Endodermal cell (in vitro differentiated cells): ENCODE measurements around the gene TEX36. TPM values are rescaled to one million over a fixed set of nuclear protein-coding genes. Genes with fewer than 3 reads are reported as not detected.
"Not testable (repeated sequence)": the region's sequence is repeated elsewhere in the genome, so short reads cannot be mapped to it uniquely, and the experiment has no call there.

Experiments
- DNase-seq: peaks from one replicate; pipeline ENCODE4 v3.0.0-alpha.2; 2017
- H3K27ac ChIP-seq: 2 replicates; pipeline ENCODE4 v1.5.1; 2013; ENCODE audit warnings: mild to moderate bottlenecking, low read depth, low read length, moderate library complexity
- H3K27me3 ChIP-seq: 2 replicates; pipeline ENCODE4 v1.6.1; 2013; ENCODE audit warnings: mild to moderate bottlenecking, low read length, moderate library complexity; ENCODE audit not compliant: insufficient read depth, control insufficient read depth, poor library complexity, severe bottlenecking
- H3K36me3 ChIP-seq: 2 replicates; pipeline ENCODE4 v1.7.0; 2013; ENCODE audit warnings: mild to moderate bottlenecking, low read length, moderate library complexity; ENCODE audit not compliant: control insufficient read depth, insufficient read depth
- H3K4me1 ChIP-seq: one replicate; pipeline ENCODE4 v1.7.0; 2013; ENCODE audit warnings: low read length; ENCODE audit not compliant: control insufficient read depth, insufficient read depth
- H3K4me3 ChIP-seq: 2 replicates; pipeline ENCODE4 v1.5.1; 2013; ENCODE audit warnings: mild to moderate bottlenecking, low read length, moderate library complexity
- H3K9ac ChIP-seq: 2 replicates; pipeline ENCODE4 v1.6.1; 2013; ENCODE audit warnings: mild to moderate bottlenecking, low read length, moderate library complexity; ENCODE audit not compliant: poor library complexity, severe bottlenecking; ENCODE audit errors: extremely low read depth
- H3K9me3 ChIP-seq: 2 replicates; pipeline ENCODE4 v1.6.1; 2013; ENCODE audit warnings: mild to moderate bottlenecking, low read length, moderate library complexity; ENCODE audit not compliant: control insufficient read depth
- H3K27ac Mint-ChIP-seq: 2 replicates; pipeline ENCODE4 v1.8.0; 2020; ENCODE audit warnings: mixed read lengths
- H3K27me3 Mint-ChIP-seq: 2 replicates; pipeline ENCODE4 v1.8.0; 2021; ENCODE audit warnings: mild to moderate bottlenecking, mixed read lengths; ENCODE audit not compliant: insufficient read depth
- H3K36me3 Mint-ChIP-seq: 2 replicates; pipeline ENCODE4 v1.8.0; 2020; ENCODE audit warnings: low read depth, mixed read lengths
- H3K4me1 Mint-ChIP-seq: 2 replicates; pipeline ENCODE4 v1.8.0; 2020; ENCODE audit warnings: mixed read lengths
- H3K4me3 Mint-ChIP-seq: 2 replicates; pipeline ENCODE4 v1.8.0; 2020; ENCODE audit warnings: mild to moderate bottlenecking, moderate library complexity, mixed read lengths
- H3K9me3 Mint-ChIP-seq: 2 replicates; pipeline ENCODE4 v1.8.0; 2020; ENCODE audit warnings: mild to moderate bottlenecking, mixed read lengths
- WGBS, 2 experiments: methylation state at CpG; one replicate each; pipeline versions ENCODE4 v1.1.5 to v1.1.7; 2013; ENCODE audit warnings: missing lambda C conversion rate in 2 of 2, mixed read lengths in 1 of 2; ENCODE audit not compliant: insufficient coverage in 1 of 2, insufficient read length in 1 of 2; 5-methylcytosine and 5-hydroxymethylcytosine counted together
- total RNA-seq, 2 donors: library from RNA; stranded (reverse); fragmentation: NEBNext Ultra II Directional in 1 of 2; extraction: Animal tissue kit (Norgen Biotek cat#: 25700) in 1 of 2; gene quantifications; 2 replicates in 1 of 2; 3 replicates in 1 of 2; pipeline ENCODE4 v1.2.1, GENCODE V29; 2021
- TF ChIP-seq, protein P1 (sequence below): fragments of 200-600 bp; sonication (generic); conservative IDR thresholded peaks from 2 replicates; pipeline ENCODE4 v1.5.0; 2021; ENCODE audit warnings: antibody characterized with exemption, mild to moderate bottlenecking

The TEX36 gene
- total RNA-seq, 2 donors from 2014 or later, result not detected

DNA sequence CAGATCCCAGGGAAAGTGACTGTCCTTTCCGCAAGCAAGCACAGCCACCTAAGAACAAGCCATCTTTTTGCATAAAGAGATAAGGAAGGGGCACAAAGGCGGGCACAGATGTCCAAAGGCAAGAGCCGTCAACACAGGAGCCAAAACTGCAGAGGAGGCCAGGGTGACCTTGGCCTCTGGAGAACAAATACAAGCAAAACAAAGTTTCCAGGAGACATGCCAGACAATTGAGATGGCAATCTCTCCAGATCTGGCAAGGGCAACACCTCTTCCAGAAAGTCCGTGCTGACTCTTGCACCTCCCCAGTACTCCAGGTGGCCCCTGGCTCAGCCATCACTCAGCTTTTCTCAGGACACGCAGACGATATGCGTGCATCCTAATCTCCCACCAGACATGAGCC, 58.2 kb downstream of the TEX36 start:
- H3K36me3 ChIP-seq, result no peaks in the 10 kb centered on the region
- Mint-ChIP-seq H3K4me1 (peaks cover 12% of the 10 kb centered on the region), H3K9me3 (peaks cover 4% of the 10 kb centered on the region), H3K36me3 (no peaks in the 10 kb centered on the region), H3K27me3 (peaks cover 5% of the 10 kb centered on the region), H3K4me3 (no peak overlapping the region), H3K27ac (no peak overlapping the region)
- DNase-seq, result no peak
- no peaks in the 10 kb centered on the region for H3K27me3 ChIP-seq
- TF ChIP-seq, protein P1, sequence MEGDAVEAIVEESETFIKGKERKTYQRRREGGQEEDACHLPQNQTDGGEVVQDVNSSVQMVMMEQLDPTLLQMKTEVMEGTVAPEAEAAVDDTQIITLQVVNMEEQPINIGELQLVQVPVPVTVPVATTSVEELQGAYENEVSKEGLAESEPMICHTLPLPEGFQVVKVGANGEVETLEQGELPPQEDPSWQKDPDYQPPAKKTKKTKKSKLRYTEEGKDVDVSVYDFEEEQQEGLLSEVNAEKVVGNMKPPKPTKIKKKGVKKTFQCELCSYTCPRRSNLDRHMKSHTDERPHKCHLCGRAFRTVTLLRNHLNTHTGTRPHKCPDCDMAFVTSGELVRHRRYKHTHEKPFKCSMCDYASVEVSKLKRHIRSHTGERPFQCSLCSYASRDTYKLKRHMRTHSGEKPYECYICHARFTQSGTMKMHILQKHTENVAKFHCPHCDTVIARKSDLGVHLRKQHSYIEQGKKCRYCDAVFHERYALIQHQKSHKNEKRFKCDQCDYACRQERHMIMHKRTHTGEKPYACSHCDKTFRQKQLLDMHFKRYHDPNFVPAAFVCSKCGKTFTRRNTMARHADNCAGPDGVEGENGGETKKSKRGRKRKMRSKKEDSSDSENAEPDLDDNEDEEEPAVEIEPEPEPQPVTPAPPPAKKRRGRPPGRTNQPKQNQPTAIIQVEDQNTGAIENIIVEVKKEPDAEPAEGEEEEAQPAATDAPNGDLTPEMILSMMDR, result no peak
- WGBS, 2 experiments, result 87 to 94% methylated on average over 4 to 7 of the region's 7 CpGs
- H3K4me3 ChIP-seq, result no peak overlapping the region
- no peak overlapping the region for H3K9ac ChIP-seq
- peaks cover 5% of the 10 kb centered on the region for H3K4me1 ChIP-seq
- no peak overlapping the region for H3K27ac ChIP-seq
- no peaks in the 10 kb centered on the region for H3K9me3 ChIP-seq

DNA sequence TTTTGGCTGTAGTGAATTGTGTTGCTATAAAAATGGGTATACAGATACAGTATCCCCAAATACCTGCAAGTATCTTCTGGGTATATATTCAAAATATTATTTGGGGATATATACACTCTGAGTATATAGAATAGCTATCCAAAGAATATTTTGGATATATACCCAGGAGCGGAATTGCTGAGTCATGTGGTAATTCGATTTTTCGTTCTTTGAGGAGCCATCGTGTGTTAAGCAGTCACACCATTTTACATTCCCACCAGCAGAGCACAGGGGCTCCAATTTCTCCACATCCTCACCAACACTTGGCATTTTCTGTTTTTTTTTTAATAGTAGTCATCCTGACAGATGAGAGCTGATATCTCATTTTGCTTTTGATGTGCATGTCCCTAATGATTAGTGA, 61.9 kb downstream of the TEX36 start:
- no peaks in the 10 kb centered on the region for H3K9me3 ChIP-seq
- H3K9ac ChIP-seq, result no peak overlapping the region
- Mint-ChIP-seq H3K27me3 (peaks cover 5% of the 10 kb centered on the region), H3K36me3 (no peaks in the 10 kb centered on the region), H3K4me1 (no peaks in the 10 kb centered on the region), H3K9me3 (peaks cover 4% of the 10 kb centered on the region), H3K4me3 (no peak overlapping the region), H3K27ac (no peak overlapping the region)
- no peak overlapping the region for H3K4me3 ChIP-seq
- TF ChIP-seq, protein P1, result no peak
- WGBS, 2 experiments, result 94 to 100% methylated on average over 1 to 4 of the region's 4 CpGs
- DNase-seq, result no peak
- no peaks in the 10 kb centered on the region for H3K36me3 ChIP-seq
- no peaks in the 10 kb centered on the region for H3K27me3 ChIP-seq
- no peaks in the 10 kb centered on the region for H3K4me1 ChIP-seq
- no peak overlapping the region for H3K27ac ChIP-seq

DNA sequence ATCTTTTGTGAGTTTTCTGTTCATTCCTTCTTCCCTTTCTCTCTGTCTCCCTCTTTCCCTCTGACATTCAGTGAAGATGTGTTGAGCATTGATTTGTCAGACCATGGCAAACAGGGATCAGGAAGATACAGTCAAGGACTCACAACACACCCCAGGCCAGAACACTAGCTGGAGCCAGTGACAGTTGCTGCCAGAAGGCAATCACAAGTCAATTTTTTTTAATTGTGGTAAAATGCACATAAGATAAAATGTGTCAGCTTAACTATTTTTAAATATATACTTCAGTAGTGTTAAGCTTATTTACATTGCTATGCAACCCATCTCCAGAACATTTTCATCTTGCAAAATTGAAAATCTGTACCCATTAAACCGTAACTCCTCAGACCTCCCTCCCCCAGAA, 62.6 kb downstream of the TEX36 start:
- Histone ChIP-seq H3K27ac (no peak overlapping the region), H3K9me3 (no peaks in the 10 kb centered on the region), H3K9ac (no peak overlapping the region), H3K27me3 (no peaks in the 10 kb centered on the region), H3K36me3 (no peaks in the 10 kb centered on the region), H3K4me3 (no peak overlapping the region), H3K4me1 (no peaks in the 10 kb centered on the region)
- no peak for DNase-seq
- Mint-ChIP-seq H3K27ac (no peak overlapping the region), H3K4me3 (no peak overlapping the region), H3K4me1 (no peaks in the 10 kb centered on the region), H3K27me3 (peaks cover 5% of the 10 kb centered on the region), H3K9me3 (peaks cover 4% of the 10 kb centered on the region), H3K36me3 (no peaks in the 10 kb centered on the region)
- TF ChIP-seq, protein P1, result no peak
- WGBS, 2 experiments, result 67 to 90% methylated on average over 1 of the region's 1 CpG

DNA sequence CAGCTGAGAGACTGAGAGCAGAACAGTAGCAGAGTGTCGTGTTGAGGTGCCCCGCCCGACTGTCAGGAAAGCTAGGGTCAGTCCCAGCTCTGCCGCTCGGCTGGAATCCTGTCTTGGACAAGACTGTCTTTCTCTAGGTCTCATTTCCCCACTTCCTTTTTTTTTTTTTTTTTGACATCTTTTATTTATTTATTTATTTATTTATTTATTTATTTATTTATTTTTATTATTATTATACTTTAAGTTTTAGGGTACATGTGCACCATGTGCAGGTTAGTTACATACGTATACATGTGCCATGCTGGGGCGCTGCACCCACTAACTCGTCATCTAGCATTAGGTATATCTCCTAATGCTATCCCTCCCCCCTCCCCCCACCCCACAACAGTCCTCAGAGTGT, 69.9 kb downstream of the TEX36 start:
- H3K4me3 Mint-ChIP-seq, H3K4me3 ChIP-seq, H3K4me1 ChIP-seq, H3K27ac Mint-ChIP-seq, H3K4me1 Mint-ChIP-seq, H3K27me3 ChIP-seq, H3K27ac ChIP-seq, DNase-seq, H3K36me3 ChIP-seq, H3K9me3 Mint-ChIP-seq, H3K27me3 Mint-ChIP-seq, H3K9me3 ChIP-seq, H3K36me3 Mint-ChIP-seq, H3K9ac ChIP-seq: not testable (repeated sequence)
- WGBS, 2 experiments, result 80 to 92% methylated on average over 1 to 8 of the region's 8 CpGs
